ENCODE results near the gene IFNA4. TPM values are rescaled to one million over a fixed set of nuclear protein-coding genes. Genes with fewer than 3 reads are reported as not detected.
"Not testable (repeated sequence)": the region's sequence is repeated elsewhere in the genome, so short reads cannot be mapped to it uniquely, and the experiment has no call there.

The IFNA4 gene
- total and polyA plus RNA-seq, 7 donors: not detected

DNA sequence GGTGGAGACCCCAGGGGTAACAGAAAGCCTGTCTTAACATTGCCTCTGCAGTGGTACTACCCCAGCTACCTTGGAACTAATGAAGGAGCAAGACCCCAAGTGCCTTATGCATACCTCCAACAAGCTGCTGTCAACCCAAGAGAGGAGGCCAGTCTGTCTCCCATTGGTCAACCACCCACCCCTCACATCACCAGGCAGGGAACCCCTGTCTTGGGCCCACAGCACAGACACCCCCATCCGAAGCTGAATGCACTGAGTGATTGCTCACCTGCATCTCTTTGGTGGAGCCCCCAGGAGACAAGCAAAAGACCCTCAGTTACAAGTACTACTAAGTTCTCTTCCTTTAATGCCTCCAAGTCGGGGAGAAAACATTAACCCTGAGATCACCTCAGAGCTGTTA is 24.8 kb upstream of the IFNA4 start:
- H3K36me3 ChIP-seq; H3K27ac ChIP-seq; H3K4me1 ChIP-seq; H3K9me3 ChIP-seq; H3K4me3 ChIP-seq; intact Hi-C loops (cut with DNase I); H3K27me3 ChIP-seq: not testable (repeated sequence)
- peak; percentile 48 for DNase-seq
- 69 to 71% methylated on average over 2 of the region's 2 CpGs for WGBS, 2 donors

DNA sequence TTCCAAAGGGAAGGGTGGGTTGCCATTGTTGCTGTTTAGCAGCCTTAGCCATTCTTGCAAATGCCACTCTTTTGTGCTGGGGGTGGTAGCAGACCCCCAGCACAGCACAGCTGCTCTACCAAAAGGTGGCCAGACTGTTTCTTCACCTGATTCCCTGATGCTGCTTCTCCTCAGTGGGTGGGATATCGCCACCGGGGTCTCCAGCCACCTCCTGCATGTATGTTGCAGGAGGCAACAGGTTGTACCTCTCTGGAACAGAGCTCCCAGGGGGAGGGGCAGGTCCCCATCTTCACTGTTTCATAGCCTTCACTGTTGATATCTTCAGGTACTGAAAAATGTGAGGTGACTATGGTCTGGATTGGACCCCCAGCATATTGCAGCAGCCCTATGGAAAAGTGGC is 23.4 kb upstream of the IFNA4 start:
- intact Hi-C loops (cut with DNase I); H3K9me3 ChIP-seq; H3K4me1 ChIP-seq; DNase-seq; H3K27me3 ChIP-seq; H3K27ac ChIP-seq; H3K4me3 ChIP-seq; H3K36me3 ChIP-seq: not testable (repeated sequence)
- 88 to 94% methylated on average over 2 of the region's 2 CpGs for WGBS, 2 donors

DNA sequence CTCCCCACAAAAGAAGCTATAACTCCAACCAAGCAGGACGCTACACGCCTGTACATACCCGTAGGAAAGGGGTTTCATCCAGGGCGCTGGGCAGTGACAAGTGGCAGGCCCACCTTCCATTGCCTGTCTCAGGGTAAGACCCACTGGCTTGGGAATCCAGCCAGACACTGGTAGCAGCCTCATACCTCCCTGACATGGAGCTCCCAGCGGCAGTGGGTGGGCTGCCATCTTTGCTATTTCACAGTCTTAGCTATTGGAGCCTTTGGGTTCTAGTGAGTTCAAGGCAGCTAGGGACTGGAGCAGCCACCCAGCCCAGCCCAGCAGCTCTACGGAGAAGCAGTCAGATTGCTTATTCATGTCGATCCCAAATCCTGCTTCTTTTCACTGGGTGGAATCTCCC is 22.9 kb upstream of the IFNA4 start:
- DNase-seq: no peak
- WGBS, 2 donors: 92% methylated on average over 7 of the region's 7 CpGs

DNA sequence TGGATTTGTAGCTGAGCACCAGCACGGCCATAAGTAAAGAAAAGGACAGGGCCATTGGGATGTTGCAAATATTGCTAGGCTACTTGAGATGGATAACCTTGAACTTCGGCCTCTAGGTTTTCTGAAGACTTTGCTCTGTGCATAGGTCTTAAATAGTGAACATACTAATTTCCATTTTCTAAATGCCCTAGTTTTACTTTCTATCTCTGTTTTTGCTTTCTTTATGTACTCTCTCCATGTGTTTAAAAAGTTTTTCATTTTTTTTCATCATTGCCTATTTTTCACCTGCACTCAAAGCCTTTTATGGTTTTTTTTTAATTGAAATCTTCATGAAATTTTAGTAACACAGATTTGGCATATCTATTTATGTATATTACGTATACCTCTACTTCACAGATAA is 19.7 kb upstream of the IFNA4 start, which contains the start of gene IFNA10:
Gene IFNA10, minus strand, starts transcription at position 101 of the 400 bp plus-strand sequence. Its CDS starts 46 bp downstream, at position 55.
- H3K4me3 ChIP-seq; DNase-seq; H3K4me1 ChIP-seq; H3K27ac ChIP-seq; H3K36me3 ChIP-seq; intact Hi-C loops (cut with DNase I); H3K27me3 ChIP-seq; H3K9me3 ChIP-seq: not testable (repeated sequence)
- WGBS, 2 donors: 79 to 85% methylated on average over 3 of the region's 3 CpGs

More for the DNA sequence above, 22.9 kb upstream of the IFNA4 start:
- no peak overlapping the region for H3K4me3 ChIP-seq
- no peaks in the 10 kb centered on the region for H3K36me3 ChIP-seq
- no peaks in the 10 kb centered on the region for H3K27me3 ChIP-seq
- no peaks in the 10 kb centered on the region for H3K9me3 ChIP-seq
- TF ChIP-seq EP300 (IDR thresholded peaks at IDR 0.05) (no peak), POLR2A (IDR thresholded peaks at IDR 0.05) (no peak), CTCF (IDR thresholded peaks at IDR 0.05) (no peak), POLR2AphosphoS5 (IDR thresholded peaks at IDR 0.05) (no peak)
- no peak overlapping the region for H3K27ac ChIP-seq
- intact Hi-C loops (cut with DNase I): no loop called here
- no peaks in the 10 kb centered on the region for H3K4me1 ChIP-seq

DNA sequence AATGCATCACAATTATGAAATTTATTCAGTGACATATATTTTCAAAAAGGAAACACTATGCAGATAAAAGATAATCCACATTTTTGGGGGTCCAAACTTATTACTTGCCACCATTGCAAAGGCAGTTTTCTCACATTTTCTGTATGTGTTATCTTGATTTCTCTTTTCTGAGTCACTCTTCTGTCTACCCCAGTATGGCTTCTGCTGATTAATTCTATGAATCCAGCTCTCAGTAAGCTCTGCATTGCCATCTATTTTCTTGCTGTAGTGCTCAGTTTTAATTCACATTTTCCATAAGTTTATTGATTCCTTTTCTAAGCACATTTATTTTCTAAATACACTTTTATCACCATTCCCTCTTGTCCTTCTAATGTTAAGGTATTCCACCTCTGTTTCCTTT is 17.8 kb upstream of the IFNA4 start:
- H3K27me3 ChIP-seq: no peaks in the 10 kb centered on the region
- H3K4me1 ChIP-seq: no peaks in the 10 kb centered on the region
- H3K9me3 ChIP-seq: no peaks in the 10 kb centered on the region
- TF ChIP-seq EP300 (IDR thresholded peaks at IDR 0.05) (no peak), CTCF (IDR thresholded peaks at IDR 0.05) (no peak), POLR2AphosphoS5 (IDR thresholded peaks at IDR 0.05) (no peak), POLR2A (IDR thresholded peaks at IDR 0.05) (no peak)
- H3K4me3 ChIP-seq: no peak overlapping the region
- no peak for DNase-seq
- intact Hi-C loops (cut with DNase I): no loop called here
- no peaks in the 10 kb centered on the region for H3K36me3 ChIP-seq
- no peak overlapping the region for H3K27ac ChIP-seq

DNA sequence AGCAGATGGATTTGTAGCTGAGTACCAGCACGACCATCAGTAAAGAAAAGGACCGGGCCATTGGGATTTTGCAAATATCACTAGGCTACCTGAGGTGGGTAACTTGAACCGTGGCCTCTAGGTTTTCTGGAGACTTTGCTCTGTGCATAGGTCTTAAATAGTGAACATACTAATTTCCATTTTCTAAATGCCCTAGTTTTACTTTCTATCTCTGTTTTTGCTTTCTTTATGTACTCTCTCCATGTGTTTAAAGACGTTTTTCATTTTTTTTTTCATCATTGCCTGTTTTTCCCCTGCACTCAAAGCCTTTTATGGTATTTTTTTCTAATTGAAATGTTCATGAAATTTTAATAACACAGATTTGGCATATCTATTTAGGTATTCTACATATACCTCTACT is 14.7 kb upstream of the IFNA4 start, which contains the start of gene IFNA7:
Gene IFNA7, minus strand, starts transcription at position 101 of the 400 bp plus-strand sequence. Its CDS starts 40 bp downstream, at position 61.
- DNase-seq; intact Hi-C loops (cut with DNase I): not testable (repeated sequence)

GRCh38 chr9:21194867-21195776 is 7.7 kb upstream of the IFNA4 start:
- H3K9me3 ChIP-seq; H3K4me1 ChIP-seq; DNase-seq; H3K4me3 ChIP-seq; intact Hi-C loops (cut with DNase I); H3K27me3 ChIP-seq; H3K27ac ChIP-seq; H3K36me3 ChIP-seq: not testable (repeated sequence)
- peak in 3 of 4 experiments; percentile 18 to 46 (median 43) for TF ChIP-seq CTCF (IDR thresholded peaks at IDR 0.05)
- WGBS, 2 donors: 32 to 42% methylated on average over 6 of the region's 6 CpGs

More for the DNA sequence above, 14.7 kb upstream of the IFNA4 start, which contains the start of gene IFNA7:
- WGBS, 2 donors: 57 to 78% methylated on average over 4 of the region's 4 CpGs
- not testable (repeated sequence) for H3K4me1 ChIP-seq, H3K27me3 ChIP-seq, H3K9me3 ChIP-seq, H3K4me3 ChIP-seq, H3K27ac ChIP-seq, H3K36me3 ChIP-seq
